ENCODE results near the gene SLC4A5. TPM values are rescaled to one million over a fixed set of nuclear protein-coding genes. Genes with fewer than 3 reads are reported as not detected.
A peak's percentile ranks its signal among the peaks of the same experiment; 100 is the strongest.

Gene SLC4A5
- total RNA-seq: 10 to 100 TPM in 1 of 4 donors, 1 to 10 TPM in 3; 1.5 to 12.2 (median 3.6) TPM
- polyA plus RNA-seq: 1 to 10 TPM in 1 of 3 donors, under 1 TPM in 2; under 0.01 to 1.8 (median 0.23) TPM

DNA sequence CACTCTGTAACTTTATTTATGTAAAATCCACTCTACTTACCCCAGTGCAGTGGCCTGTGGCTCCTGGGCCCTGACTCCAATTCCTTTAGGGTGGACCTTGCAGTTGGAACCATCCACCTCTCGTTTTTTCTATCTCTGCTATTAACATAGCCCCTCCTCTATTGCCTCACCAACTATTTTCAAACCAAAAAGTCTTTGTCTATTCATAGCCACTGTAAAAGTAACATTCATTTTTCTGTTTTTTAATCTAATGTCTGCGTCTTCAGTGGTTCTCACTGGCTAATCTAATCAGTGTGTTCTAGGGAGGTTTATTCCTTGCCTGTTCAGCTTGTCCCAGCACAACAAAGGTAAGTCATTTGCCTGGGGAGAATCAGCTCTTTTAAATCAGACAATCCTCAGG is at the start of gene SLC4A5:
TSS of gene SLC4A5 (minus strand) at position 101 of the 400 bp plus-strand sequence. CDS start 28,393 bp downstream, outside the sequence.
- no peaks in the 10 kb centered on the region for H3K9me3 ChIP-seq
- H3K4me1 ChIP-seq: no peaks in the 10 kb centered on the region
- no peak within 1 kb of the TSS for H3K4me3 ChIP-seq
- WGBS, 2 donors: 74 to 82% methylated on average over 2 of the region's 2 CpGs
- TF ChIP-seq EP300 (IDR thresholded peaks at IDR 0.05) (no peak), POLR2AphosphoS5 (IDR thresholded peaks at IDR 0.05) (no peak), POLR2A (IDR thresholded peaks at IDR 0.05) (no peak), CTCF (IDR thresholded peaks at IDR 0.05) (no peak)
- no peak for DNase-seq
- H3K27ac ChIP-seq: no peak within 1 kb of the TSS
- no peaks in the 10 kb centered on the region for H3K27me3 ChIP-seq
- intact Hi-C loops (cut with DNase I): no loop called here
- H3K36me3 ChIP-seq: no peaks in the 10 kb centered on the region

GRCh38 chr2:74392449-74392743 is 49.2 kb upstream of the SLC4A5 start:
- Histone ChIP-seq H3K4me1 (peaks cover 0 to 43% (median 36%) of the 10 kb centered on the region in 4 donors), H3K4me3 (peak overlapping the region in 3 of 4 donors; percentile 94 to 99 (median 95)), H3K27me3 (no peaks in the 10 kb centered on the region), H3K9me3 (no peaks in the 10 kb centered on the region), H3K36me3 (no peaks in the 10 kb centered on the region), H3K27ac (peak overlapping the region in 2 of 4 donors; percentile 90 to 92)
- TF ChIP-seq POLR2AphosphoS5 (IDR thresholded peaks at IDR 0.05) (no peak), POLR2A (IDR thresholded peaks at IDR 0.05) (no peak), CTCF (IDR thresholded peaks at IDR 0.05) (no peak), EP300 (IDR thresholded peaks at IDR 0.05) (no peak)
- DNase-seq: no peak
- intact Hi-C loops (cut with DNase I): loop anchor here (10.0 kb wide), 1 partner anchor 138 kb away; no protein-coding TSS in a partner anchor
- WGBS, 2 donors: 43 to 73% methylated on average over 13 of the region's 13 CpGs

DNA sequence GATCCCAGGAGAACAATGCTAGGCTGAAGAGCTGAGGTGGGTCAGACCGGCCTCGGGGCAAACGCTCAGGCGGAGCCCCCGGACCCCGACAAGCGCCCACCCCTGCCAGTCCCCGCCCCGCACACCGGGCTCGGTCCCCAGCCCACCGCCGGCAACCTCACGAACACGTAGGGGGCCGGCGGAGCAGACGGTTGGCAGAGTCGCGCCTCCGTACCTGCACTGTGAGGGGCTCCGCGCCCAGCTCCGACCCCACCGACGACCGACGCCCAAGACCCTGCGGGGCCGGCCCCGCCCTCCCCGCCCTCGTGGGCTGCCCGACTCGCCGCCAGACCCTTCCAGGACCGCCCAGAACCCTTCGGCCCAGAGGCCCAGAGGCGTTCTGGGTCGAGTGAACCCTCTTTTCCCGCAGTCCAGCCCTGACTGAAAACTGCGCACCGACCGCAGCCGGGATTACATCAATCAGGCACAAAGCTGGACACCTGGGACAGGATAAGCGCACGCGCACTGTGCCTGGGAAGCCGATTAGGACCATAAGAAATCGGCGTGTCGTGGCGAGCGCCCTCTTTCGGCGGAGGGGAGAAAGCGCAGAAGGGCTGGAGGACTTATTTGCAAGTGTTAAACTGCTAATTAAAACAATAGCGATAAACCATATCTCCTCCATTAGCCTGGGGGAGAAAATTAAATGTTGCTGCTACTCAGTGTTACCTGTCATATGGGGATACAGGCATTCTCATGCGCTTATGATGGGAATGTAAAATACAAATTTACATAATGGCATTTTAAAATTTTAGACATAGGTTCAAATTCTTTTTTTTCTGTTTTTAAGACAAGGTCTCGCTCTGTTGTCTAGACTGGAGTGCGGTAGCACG is 48.6 kb upstream of the SLC4A5 start:
- TF ChIP-seq POLR2A (IDR thresholded peaks at IDR 0.05): peak in 1 of 2 donors; percentile 14
- TF ChIP-seq POLR2AphosphoS5 (IDR thresholded peaks at IDR 0.05): peak in 3 of 4 donors; percentile 67 to 78 (median 78)
- TF ChIP-seq CTCF (IDR thresholded peaks at IDR 0.05): peak; percentile 88 to 96 (median 94)
- TF ChIP-seq EP300 (IDR thresholded peaks at IDR 0.05): no peak
- Histone ChIP-seq H3K4me1 (peaks cover 0 to 48% (median 39%) of the 10 kb centered on the region in 4 donors), H3K4me3 (peak overlapping the region; percentile 94 to 99 (median 96)), H3K9me3 (no peaks in the 10 kb centered on the region), H3K27me3 (no peaks in the 10 kb centered on the region), H3K27ac (peak overlapping the region; percentile 90 to 96 (median 93)), H3K36me3 (no peaks in the 10 kb centered on the region)
- DNase-seq: peak; percentile 96
- WGBS, 2 donors: 1 to 2% methylated on average over 62 of the region's 62 CpGs
- intact Hi-C loops (cut with DNase I): loop anchor here (10.0 kb wide), 1 partner anchor 137 kb away; no protein-coding TSS in a partner anchor

DNA sequence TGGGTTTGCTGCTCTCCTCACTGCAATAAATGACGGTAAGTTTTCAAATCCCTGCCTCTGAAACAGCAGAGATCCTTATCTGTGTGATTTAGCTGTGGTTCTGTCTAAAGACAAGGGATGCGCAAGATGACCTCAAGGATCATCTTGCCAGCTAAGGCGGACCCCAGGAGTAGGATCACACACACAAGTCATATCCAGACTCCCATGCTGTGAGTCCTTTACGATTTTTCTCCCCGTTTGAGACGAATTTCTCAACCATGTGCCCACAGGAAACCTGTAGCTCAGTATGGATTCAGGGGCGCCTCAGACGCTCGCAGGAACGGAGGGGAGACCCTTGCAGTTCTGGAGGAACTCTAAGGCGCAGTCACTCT is 48.0 kb upstream of the SLC4A5 start:
- Histone ChIP-seq H3K27ac (peak overlapping the region; percentile 90 to 96 (median 93)), H3K36me3 (no peaks in the 10 kb centered on the region), H3K4me3 (peak overlapping the region; percentile 94 to 99 (median 96)), H3K4me1 (peaks cover 0 to 54% (median 39%) of the 10 kb centered on the region in 4 donors), H3K27me3 (no peaks in the 10 kb centered on the region), H3K9me3 (no peaks in the 10 kb centered on the region)
- no peak for DNase-seq
- TF ChIP-seq POLR2A (IDR thresholded peaks at IDR 0.05): no peak
- TF ChIP-seq CTCF (IDR thresholded peaks at IDR 0.05): no peak
- no peak for TF ChIP-seq EP300 (IDR thresholded peaks at IDR 0.05)
- no peak for TF ChIP-seq POLR2AphosphoS5 (IDR thresholded peaks at IDR 0.05)
- 0 to 1% methylated on average over 11 of the region's 11 CpGs for WGBS, 2 donors
- intact Hi-C loops (cut with DNase I): loop anchor here (10.0 kb wide), 1 partner anchor 136 kb away; no protein-coding TSS in a partner anchor
